SJSA1 (cell line): Measurements from ENCODE around the gene HIRA. TPM values are rescaled to one million over a fixed set of nuclear protein-coding genes. Genes with fewer than 3 reads are reported as not detected.
"Not testable (repeated sequence)": the region's sequence is repeated elsewhere in the genome, so short reads cannot be mapped to it uniquely, and the experiment has no call there.

Source experiments
- DNase-seq, 2 experiments: peaks; one replicate each; pipeline ENCODE4 v3.0.0-alpha.2; 2015 to 2020; ENCODE audit warnings: low spot score in 2 of 2, low read depth in 1 of 2
- H3K27ac ChIP-seq: fragments of 250-450 bp; sonication (Bioruptor Pico); 2 replicates; pipeline ENCODE4 v1.5.1; 2020; ENCODE audit warnings: mild to moderate bottlenecking, moderate library complexity
- H3K27me3 ChIP-seq: fragments of 250-450 bp; sonication (Bioruptor Pico); replicated peaks from 2 replicates; pipeline ENCODE4 v1.5.1; 2020; ENCODE audit warnings: mild to moderate bottlenecking, moderate library complexity
- H3K36me3 ChIP-seq: fragments of 250-450 bp; sonication (Bioruptor Pico); 2 replicates; pipeline ENCODE4 v1.5.1; 2020; ENCODE audit warnings: mild to moderate bottlenecking
- H3K4me1 ChIP-seq: fragments of 250-450 bp; sonication (Bioruptor Pico); replicated peaks from 2 replicates; pipeline ENCODE4 v1.6.1; 2021; ENCODE audit warnings: mild to moderate bottlenecking
- H3K4me3 ChIP-seq: fragments of 250-450 bp; sonication (Bioruptor Pico); 2 replicates; pipeline ENCODE4 v1.5.1; 2020; ENCODE audit warnings: mild to moderate bottlenecking
- H3K9me3 ChIP-seq: fragments of 250-450 bp; sonication (Bioruptor Pico); replicated peaks from 2 replicates; pipeline ENCODE4 v1.5.1; 2020; ENCODE audit warnings: mild to moderate bottlenecking
- total RNA-seq: library from RNA; depleted of rRNA; stranded (reverse); fragments of >200 nt; shearing (Covaris generic); gene quantifications from 2 replicates; pipeline ENCODE4 v1.2.3, GENCODE V29; 2014

Gene HIRA
- total RNA-seq, 1 experiment from 2014 or later: 17.2 TPM

DNA sequence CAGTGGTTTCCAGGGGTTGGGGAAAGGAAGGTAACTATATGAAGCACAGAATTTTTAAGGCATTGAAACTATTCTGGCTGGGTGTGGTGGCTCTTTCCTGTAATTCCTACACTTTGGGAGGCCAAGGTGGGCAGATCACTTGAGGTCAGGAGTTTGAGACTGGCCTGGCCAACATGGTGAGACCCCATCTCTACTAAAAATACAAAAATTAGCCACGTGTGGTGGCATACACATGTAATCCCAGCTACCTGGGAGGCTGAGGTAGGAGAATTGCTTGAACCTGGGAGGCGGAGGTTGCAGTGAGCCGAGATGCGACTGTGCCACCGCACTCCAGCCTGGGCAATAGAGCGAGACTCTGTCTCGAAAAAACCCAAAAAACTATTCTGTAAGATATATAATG, 68.0 kb downstream of the HIRA start:
- H3K4me3 ChIP-seq, H3K27me3 ChIP-seq, DNase-seq, H3K9me3 ChIP-seq, H3K27ac ChIP-seq, H3K4me1 ChIP-seq: not testable (repeated sequence)
- peaks cover 71% of the 10 kb centered on the region for H3K36me3 ChIP-seq

DNA sequence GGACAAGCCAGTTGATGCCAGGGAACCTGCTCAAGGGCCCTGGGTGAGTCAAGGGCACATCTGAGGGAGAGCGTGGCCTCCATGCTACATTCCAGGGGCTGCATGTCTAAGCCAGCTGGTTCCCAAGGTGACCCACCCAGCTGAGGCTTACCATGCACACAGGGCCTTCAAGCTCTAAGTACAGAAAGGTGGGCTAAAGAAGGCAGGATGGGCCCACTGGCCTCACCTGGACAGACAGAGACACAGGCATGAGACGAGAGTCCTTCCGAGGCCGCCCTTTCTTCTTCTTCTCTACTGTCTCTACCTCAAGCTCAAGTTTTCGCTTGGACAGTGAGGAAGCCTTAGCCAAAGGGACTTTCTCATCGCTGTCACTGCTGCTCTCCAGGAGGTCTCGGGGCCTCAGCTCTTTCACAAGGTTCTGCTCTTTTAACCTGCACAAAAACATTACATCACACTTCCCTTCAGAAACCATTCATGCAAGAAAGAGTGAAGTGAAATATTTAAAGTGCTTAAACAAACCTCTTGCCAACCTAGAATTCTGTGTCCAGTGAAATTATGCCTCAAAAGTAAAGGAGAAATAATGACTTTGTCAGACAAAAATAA, 69.9 kb downstream of the HIRA start:
- Histone ChIP-seq H3K4me3 (no peak overlapping the region), H3K9me3 (no peaks in the 10 kb centered on the region), H3K27me3 (no peaks in the 10 kb centered on the region), H3K36me3 (peaks cover 69% of the 10 kb centered on the region), H3K27ac (no peak overlapping the region), H3K4me1 (peaks cover 21% of the 10 kb centered on the region)
- DNase-seq: no peak

DNA sequence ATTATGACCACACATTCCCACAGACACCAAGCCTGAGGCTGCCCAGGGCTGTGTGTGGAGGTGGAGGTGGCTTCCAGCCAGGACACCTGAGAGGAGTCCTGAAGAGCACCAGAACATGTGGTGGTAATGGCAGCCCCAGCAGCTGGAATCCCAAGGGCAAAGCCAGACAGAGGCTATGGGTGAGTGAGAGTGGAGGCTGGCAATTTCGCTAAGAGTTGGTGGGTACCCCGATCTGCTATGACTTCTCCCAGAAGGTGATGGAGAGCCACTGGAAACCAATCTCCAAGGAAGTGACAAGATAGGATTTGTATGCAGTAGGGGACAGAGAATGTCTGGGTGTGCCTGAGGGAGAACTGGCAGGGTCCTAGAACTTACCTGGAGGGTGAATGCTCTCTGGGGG, 70.7 kb downstream of the HIRA start:
- Histone ChIP-seq H3K27me3 (no peaks in the 10 kb centered on the region), H3K36me3 (peaks cover 72% of the 10 kb centered on the region), H3K9me3 (no peaks in the 10 kb centered on the region), H3K4me3 (no peak overlapping the region), H3K4me1 (peaks cover 22% of the 10 kb centered on the region), H3K27ac (no peak overlapping the region)
- DNase-seq: no peak

DNA sequence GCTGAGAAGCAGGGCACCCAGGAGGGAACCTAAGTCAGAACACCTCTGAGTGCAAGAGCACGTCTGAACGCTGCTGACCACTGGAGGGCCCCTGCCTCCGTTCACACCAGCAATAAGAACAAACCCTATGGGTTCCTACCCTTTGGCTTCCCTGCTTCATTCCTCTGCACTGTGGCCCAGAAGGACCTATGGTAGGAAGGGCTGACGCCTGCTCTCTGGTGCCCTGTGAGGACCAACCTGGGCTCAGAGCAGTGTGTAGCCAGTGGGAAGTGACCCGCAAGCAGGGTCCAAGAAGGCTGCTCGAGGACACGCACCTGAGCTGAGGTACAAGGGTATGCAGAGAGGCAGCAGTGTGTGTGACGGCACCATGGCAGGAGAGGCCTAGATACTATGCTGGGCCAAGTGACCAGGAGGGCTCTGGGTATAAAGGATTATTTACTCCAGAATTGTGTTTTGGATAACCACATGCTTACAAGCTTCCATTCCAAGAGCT, 71.2 kb downstream of the HIRA start:
- no peaks in the 10 kb centered on the region for H3K27me3 ChIP-seq
- H3K27ac ChIP-seq: no peak overlapping the region
- no peaks in the 10 kb centered on the region for H3K9me3 ChIP-seq
- H3K36me3 ChIP-seq: peaks cover 73% of the 10 kb centered on the region
- DNase-seq: no peak
- peaks cover 22% of the 10 kb centered on the region for H3K4me1 ChIP-seq
- no peak overlapping the region for H3K4me3 ChIP-seq

DNA sequence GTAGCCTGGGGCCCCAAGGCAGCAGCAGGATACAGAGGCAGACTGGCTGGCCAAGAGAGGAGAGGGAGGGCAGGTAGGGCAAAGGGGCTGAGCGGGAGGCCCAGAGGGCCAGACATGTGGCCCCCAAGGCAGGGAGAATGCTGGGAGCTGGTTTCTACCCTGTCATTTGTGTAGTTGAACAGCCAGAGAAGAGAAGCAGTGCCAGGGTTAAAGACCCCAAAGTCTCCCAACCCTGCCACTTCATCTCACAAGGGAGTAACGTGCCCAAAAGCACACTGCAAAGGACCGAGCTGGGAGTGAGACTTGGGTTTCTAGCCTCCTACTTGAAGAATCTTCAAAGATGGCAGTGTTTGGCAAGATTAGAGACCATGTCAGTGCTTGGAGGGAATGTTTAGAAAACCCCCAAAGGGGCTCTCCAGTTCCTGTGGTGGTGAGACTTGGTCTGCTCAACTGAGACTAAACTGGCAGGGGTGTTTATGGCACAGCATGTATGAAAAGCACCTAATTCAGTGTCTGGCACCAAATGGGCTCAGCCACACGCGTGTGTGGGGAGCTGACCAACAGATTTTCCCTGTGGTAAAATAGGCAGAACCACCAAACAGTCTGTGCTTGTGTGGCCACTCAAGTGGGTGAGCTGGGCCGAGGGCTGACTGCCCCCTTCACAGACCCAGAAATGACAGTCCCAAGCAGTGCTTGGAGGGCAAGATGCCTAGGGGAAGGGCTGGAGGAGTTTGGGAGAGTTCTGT, 71.8 kb downstream of the HIRA start:
- peaks cover 22% of the 10 kb centered on the region for H3K4me1 ChIP-seq
- DNase-seq: no peak
- H3K27ac ChIP-seq: no peak overlapping the region
- H3K27me3 ChIP-seq: no peaks in the 10 kb centered on the region
- no peaks in the 10 kb centered on the region for H3K9me3 ChIP-seq
- H3K36me3 ChIP-seq: peaks cover 70% of the 10 kb centered on the region
- H3K4me3 ChIP-seq: no peak overlapping the region

DNA sequence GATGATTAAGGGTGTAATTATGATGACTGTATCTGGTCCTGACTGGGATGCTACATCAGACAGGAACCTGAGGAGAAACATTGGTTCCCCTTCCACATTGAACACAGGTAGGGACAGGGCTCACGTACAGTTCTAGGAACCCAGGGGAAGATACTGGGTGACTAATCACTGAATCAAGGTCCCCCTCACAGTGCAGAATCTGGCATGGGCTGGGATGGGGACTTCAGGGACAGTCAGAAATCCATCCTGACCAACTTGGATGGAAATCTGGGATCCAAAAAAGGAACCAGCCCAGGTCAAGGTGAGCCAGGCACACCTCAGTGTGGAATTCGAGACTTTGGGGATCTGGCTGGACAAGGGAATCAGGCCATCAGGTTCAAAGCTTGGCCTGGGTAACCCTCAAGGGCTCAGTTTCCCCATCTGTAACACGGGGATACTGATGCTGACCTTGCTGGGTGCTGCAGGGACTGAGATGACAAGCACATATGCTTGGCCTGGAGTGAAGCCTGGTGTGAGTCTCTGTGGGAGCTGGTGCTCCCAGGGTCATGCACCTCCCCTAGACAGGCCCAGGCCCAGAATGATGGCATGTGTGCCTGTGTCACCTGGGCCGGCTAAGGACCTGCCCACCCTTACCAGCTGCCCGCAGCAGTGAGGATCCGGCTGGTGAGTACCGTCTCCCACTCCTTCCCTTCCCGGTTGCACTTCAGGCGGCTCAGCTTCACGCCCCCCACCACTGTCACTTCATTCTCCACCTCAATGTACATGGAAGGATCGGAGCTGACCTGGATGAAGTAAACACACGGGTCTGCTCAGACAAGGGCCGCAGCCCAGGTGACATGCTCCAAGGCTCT, 72.6 kb downstream of the HIRA start:
- Histone ChIP-seq H3K4me3 (no peak overlapping the region), H3K36me3 (peaks cover 70% of the 10 kb centered on the region), H3K27me3 (no peaks in the 10 kb centered on the region), H3K9me3 (no peaks in the 10 kb centered on the region), H3K27ac (no peak overlapping the region), H3K4me1 (peaks cover 22% of the 10 kb centered on the region)
- DNase-seq: no peak

DNA sequence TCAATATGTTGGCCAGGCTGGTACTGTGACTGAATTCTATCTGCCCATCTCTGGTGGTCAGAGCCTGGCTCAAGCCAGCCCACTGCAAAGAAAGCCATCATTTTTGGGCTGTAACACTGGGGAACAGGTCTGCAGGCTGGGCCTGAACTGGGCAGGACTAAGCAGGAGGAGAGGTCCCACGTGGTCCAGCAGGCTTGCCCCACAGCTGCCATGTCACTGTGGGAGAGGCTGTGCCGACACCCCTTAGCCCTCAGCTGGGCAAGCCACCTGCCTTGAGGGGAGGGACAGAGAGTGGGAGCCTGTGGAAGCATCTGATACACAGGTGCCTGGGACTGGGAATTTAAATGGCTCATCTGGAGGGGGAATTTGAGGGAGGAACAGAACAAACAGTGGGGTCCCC, 73.3 kb downstream of the HIRA start:
- H3K9me3 ChIP-seq: no peaks in the 10 kb centered on the region
- H3K27ac ChIP-seq: peak overlapping the region; percentile 8; the same call in 1 of the 2 replicates
- no peak overlapping the region for H3K4me3 ChIP-seq
- peaks cover 70% of the 10 kb centered on the region for H3K36me3 ChIP-seq
- no peaks in the 10 kb centered on the region for H3K27me3 ChIP-seq
- H3K4me1 ChIP-seq: peaks cover 22% of the 10 kb centered on the region
- no peak for DNase-seq

DNA sequence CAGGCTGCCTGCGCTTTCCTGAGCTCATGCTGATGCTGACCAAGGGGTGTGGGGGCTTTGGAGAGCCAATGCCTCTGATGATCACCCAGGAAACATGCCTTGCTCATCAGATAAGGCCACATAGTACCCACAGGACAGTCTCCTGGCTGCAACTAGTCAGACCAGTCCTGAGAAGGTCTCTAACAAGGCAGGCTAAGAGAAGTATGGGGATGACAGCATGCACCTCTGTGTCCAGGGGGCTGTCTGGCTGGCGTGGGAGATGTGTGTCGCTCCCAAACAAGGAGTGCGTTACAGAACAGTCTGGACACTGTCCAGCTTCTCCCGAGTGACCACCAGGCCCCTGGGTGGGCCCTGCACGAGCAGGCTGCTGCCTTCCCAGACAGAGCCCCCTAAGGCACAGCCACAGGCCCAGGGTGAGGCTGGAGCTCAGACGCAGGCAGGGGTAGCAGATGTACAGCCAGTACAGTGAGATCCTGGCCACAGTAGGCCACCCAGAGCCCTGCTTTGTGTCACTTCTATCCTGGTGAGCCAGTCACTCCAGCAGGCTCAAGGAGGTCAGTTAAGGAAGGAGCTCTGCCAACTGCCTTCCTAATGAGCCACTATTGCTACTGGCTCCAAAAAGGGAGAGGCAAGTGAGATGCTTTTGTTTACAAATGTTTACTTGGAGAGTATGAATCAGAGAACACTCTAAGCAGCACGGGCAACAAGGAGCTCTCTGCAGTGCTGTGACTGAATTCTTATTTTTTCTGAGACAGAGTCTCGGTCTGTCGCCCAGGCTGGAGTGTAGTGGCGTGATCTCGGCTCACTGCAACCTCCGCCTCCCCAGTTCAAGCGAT, 74.0 kb downstream of the HIRA start:
- H3K9me3 ChIP-seq: no peaks in the 10 kb centered on the region
- H3K36me3 ChIP-seq: peaks cover 76% of the 10 kb centered on the region
- H3K4me1 ChIP-seq: peaks cover 22% of the 10 kb centered on the region
- peak; percentile 82 for DNase-seq
- H3K27ac ChIP-seq: peak overlapping the region; percentile 34
- no peaks in the 10 kb centered on the region for H3K27me3 ChIP-seq
- no peak overlapping the region for H3K4me3 ChIP-seq

DNA sequence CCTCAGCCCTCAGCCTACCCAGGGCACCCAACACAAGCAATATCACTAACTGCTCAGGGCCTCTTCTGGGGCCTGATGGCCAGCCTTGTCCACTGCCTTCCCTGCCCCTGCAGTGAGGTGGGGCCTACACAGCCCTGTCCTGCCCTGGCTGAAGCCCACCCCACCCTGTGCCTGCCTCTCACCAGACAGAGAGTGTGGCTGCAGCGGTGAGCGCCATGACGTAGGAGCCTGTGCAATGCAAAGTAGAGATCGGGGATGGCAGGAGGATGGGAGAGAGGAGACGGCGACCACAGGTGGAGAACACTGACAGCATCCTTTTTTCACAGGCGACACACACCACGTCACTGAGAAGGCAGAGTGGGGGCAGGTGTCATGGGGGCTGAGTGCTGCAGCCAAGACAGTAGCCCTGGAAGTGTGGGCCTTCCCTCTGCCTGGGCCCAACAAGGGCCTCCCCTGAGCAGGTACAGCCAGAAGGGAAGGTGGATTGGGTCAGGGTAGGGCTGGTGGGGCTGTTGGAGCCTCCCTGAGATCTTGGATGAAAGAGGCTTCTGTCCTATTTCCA, 74.7 kb downstream of the HIRA start:
- H3K4me1 ChIP-seq: peaks cover 22% of the 10 kb centered on the region
- H3K27me3 ChIP-seq: no peaks in the 10 kb centered on the region
- H3K4me3 ChIP-seq: no peak overlapping the region
- H3K36me3 ChIP-seq: peaks cover 83% of the 10 kb centered on the region
- peak overlapping the region; percentile 34; the same call in 1 of the 2 replicates for H3K27ac ChIP-seq
- no peak for DNase-seq
- no peaks in the 10 kb centered on the region for H3K9me3 ChIP-seq

DNA sequence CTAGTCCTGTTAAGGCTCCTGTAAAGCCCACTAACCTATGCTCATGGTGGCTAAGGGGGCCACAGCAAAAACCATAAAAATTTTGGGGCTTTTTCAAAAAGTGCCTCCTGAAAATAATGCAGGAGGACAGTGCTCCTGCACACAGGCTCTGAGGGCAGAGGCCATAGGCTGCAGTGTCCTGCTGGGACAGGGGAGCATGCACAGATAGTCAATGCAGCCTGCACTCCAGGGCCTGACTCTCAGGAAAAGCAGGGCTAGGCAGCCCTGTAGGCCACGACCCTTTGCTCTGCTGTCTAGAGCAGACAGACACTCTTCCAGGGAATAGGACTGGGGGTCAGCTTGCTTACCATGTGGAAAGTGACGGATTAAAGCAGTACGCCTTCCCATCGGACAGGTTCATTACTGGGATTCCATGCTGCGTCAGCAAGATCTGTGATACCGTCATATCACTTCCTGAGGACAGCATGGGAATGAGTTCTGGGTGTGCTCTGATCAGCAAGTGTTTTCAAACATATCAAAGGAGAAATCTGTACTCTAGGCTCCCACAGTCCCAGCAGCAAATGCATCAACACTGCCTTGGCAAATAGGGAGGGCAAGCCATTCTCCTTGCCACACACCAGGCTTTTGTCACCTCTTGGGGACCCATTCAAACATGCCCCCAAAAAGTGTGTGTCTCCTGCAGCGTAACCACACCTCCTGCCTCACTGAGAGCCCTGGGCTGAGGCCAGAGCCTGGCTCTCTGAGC, 75.9 kb downstream of the HIRA start:
- no peak overlapping the region for H3K4me3 ChIP-seq
- no peak for DNase-seq
- H3K9me3 ChIP-seq: no peaks in the 10 kb centered on the region
- H3K27me3 ChIP-seq: no peaks in the 10 kb centered on the region
- H3K36me3 ChIP-seq: peaks cover 84% of the 10 kb centered on the region
- H3K4me1 ChIP-seq: peaks cover 22% of the 10 kb centered on the region
- H3K27ac ChIP-seq: no peak overlapping the region

DNA sequence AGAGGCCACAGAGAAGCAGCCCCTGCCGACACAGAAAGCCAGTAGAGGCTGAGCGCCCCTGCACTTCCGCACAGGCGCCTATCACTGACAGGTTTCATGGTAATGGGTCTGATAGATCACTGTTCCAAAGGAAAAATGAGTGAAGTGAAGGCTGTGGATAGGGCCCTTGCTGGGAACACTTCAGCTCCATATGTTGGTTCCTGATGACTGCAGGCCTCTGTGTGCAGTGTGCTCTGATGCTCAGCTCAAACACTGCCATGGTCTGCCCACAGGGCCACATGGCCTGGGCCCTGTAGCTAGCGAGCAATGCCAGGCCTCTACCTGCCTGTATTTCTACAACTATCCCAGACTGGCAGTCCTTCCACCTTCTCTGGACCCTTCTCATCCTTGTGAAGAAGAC, 77.3 kb downstream of the HIRA start:
- Histone ChIP-seq H3K27me3 (no peaks in the 10 kb centered on the region), H3K4me1 (peaks cover 22% of the 10 kb centered on the region), H3K27ac (no peak overlapping the region), H3K4me3 (no peak overlapping the region), H3K9me3 (no peaks in the 10 kb centered on the region), H3K36me3 (peaks cover 82% of the 10 kb centered on the region)
- no peak for DNase-seq

DNA sequence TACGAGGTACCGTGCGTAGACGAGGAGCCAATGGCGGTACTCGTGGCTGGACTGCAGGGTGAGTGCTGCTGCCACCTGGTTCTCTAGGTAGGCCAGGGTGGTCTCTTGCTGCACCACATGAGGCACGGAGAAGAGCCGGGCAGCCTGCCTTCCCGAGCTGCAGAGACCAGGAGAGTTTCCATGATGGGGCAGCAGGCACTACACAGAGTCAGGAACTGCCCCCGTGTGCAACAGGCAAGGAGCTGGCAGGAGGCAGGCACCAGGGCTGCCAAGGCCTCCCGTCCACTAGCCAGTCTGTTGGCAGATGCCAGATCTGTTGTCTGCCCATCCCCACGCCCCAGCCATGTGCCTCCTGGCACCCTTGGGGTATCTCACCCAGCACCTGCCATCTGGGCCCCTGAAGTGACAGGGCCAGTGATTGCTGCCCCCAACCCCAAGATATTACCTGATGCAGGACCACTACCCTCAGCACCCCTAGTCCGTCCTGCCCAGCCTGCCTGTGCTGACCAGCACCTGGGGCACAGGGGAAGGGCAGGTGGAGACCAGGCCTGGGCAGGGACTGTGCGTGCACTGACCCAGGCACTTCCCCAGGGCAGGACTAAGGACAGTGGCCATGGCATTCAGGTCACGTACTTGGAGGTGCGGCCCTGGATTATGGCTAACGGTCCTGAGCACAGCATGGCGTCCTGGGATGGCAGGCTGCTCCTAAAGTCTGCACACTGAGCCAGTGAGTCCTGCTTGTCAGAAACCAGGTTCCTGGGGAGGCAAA, 78.0 kb downstream of the HIRA start:
- DNase-seq: no peak
- H3K9me3 ChIP-seq: no peaks in the 10 kb centered on the region
- H3K27me3 ChIP-seq: no peaks in the 10 kb centered on the region
- peaks cover 19% of the 10 kb centered on the region for H3K4me1 ChIP-seq
- no peak overlapping the region for H3K27ac ChIP-seq
- peaks cover 82% of the 10 kb centered on the region for H3K36me3 ChIP-seq
- H3K4me3 ChIP-seq: no peak overlapping the region
